ENCODE measurements around the gene ABCD2.
"Not testable (repeated sequence)": the region's sequence is repeated elsewhere in the genome, so short reads cannot be mapped to it uniquely, and the experiment has no call there.

The ABCD2 gene

GRCh38 chr12:39611818-39612217, 7.8 kb downstream of the ABCD2 start:
- no peak for DNase-seq

- DNase-seq, result no peak
These were observed 9.1 kb downstream of the ABCD2 start for GRCh38 chr12:39610436-39611025.

- DNase-seq, result no peak
These were observed 12.7 kb downstream of the ABCD2 start for GRCh38 chr12:39606712-39607423.

- no peak for DNase-seq
These were observed 13.6 kb downstream of the ABCD2 start for GRCh38 chr12:39605996-39606395.

GRCh38 chr12:39605501-39605900, 14.1 kb downstream of the ABCD2 start:
- DNase-seq, result no peak

- no peak for DNase-seq
These were observed 16.5 kb downstream of the ABCD2 start for GRCh38 chr12:39603065-39603464.

- DNase-seq, result not testable (repeated sequence)
These were observed 17.7 kb downstream of the ABCD2 start for GRCh38 chr12:39601951-39602350.

GRCh38 chr12:39595928-39596327, 23.7 kb downstream of the ABCD2 start:
- DNase-seq, result no peak

GRCh38 chr12:39592295-39592694, 27.3 kb downstream of the ABCD2 start:
- DNase-seq, result no peak

- DNase-seq, result no peak
These were observed 31.3 kb downstream of the ABCD2 start for GRCh38 chr12:39588348-39588747.

GRCh38 chr12:39587225-39587624, 32.4 kb downstream of the ABCD2 start:
- no peak for DNase-seq

- no peak for DNase-seq
These were observed 32.8 kb downstream of the ABCD2 start for GRCh38 chr12:39586816-39587215.

- no peak for DNase-seq
These were observed 38.0 kb downstream of the ABCD2 start for GRCh38 chr12:39581592-39581991.

GRCh38 chr12:39575498-39575875, 44.1 kb downstream of the ABCD2 start:
- no peak for DNase-seq

- DNase-seq, result no peak
These were observed 44.7 kb downstream of the ABCD2 start for GRCh38 chr12:39574785-39575497.

- DNase-seq, result no peak
These were observed 45.2 kb downstream of the ABCD2 start for GRCh38 chr12:39574378-39574777.

- DNase-seq, result no peak
These were observed 45.6 kb downstream of the ABCD2 start for GRCh38 chr12:39573971-39574370.

- DNase-seq, result no peak
These were observed 47.1 kb downstream of the ABCD2 start for GRCh38 chr12:39572551-39572950.

GRCh38 chr12:39571351-39571750, 48.3 kb downstream of the ABCD2 start:
- DNase-seq, result no peak

- DNase-seq, result no peak
These were observed 66.1 kb downstream of the ABCD2 start for GRCh38 chr12:39553476-39553875.

- not testable (repeated sequence) for DNase-seq
These were observed 75.4 kb downstream of the ABCD2 start for GRCh38 chr12:39544211-39544610.

GRCh38 chr12:39541471-39541870, 78.1 kb downstream of the ABCD2 start:
- no peak for DNase-seq

- DNase-seq, result no peak
These were observed 80.9 kb downstream of the ABCD2 start for GRCh38 chr12:39538679-39539104.

GRCh38 chr12:39533951-39534350, 85.7 kb downstream of the ABCD2 start:
- no peak for DNase-seq

Measured in NCI-H1694 (cell line).